Cardiac muscle cell (in vitro differentiated cells and primary cell): Measurements from ENCODE around the gene KDM7A. TPM values are rescaled to one million over a fixed set of nuclear protein-coding genes. Genes with fewer than 3 reads are reported as not detected.
A peak's percentile ranks its signal among the peaks of the same experiment; 100 is the strongest.

ENCODE experiments used
- DNase-seq, 2 donors: peaks; one replicate each; pipeline versions ENCODE4 v3.0.0 to v3.0.0-alpha.2; 2010 to 2017; ENCODE audit warnings: low read depth in 1 of 2, low spot score in 1 of 2
- H3K27ac ChIP-seq: fragments of 200-600 bp; sonication (generic); 2 replicates; pipeline ENCODE4 v1.5.1; 2016
- H3K27me3 ChIP-seq: fragments of 200-600 bp; sonication (generic); 2 replicates; pipeline ENCODE4 v1.6.0; 2016; ENCODE audit warnings: control low read depth
- H3K36me3 ChIP-seq: fragments of 200-600 bp; sonication (generic); 2 replicates; pipeline ENCODE4 v1.5.1; 2016; ENCODE audit warnings: control low read depth
- H3K4me1 ChIP-seq: fragments of 200-600 bp; sonication (generic); 2 replicates; pipeline ENCODE4 v1.8.1; 2017; ENCODE audit warnings: low read depth, mild to moderate bottlenecking, mixed run types
- H3K4me3 ChIP-seq: fragments of 200-600 bp; sonication (generic); 2 replicates; pipeline ENCODE4 v1.5.1; 2016; ENCODE audit warnings: mild to moderate bottlenecking
- H3K9me3 ChIP-seq: fragments of 200-600 bp; sonication (generic); 2 replicates; pipeline ENCODE4 v1.5.1; 2017; ENCODE audit warnings: low read depth, mild to moderate bottlenecking, control low read depth
- CTCF ChIP-seq: IDR thresholded peaks from 2 replicates; pipeline ENCODE4 v1.5.1; 2012; ENCODE audit warnings: low read depth, mild to moderate bottlenecking, low read length
- polyA plus RNA-seq: library from polyadenylated mRNA; unstranded; fragments of >200 nt; fragmentation: Nextera tagmentation; extraction: Ambion mirVana; gene quantifications from 2 replicates; pipeline ENCODE4 v1.2.1, GENCODE V29; 2016
- total RNA-seq: library from RNA; depleted of rRNA; stranded (reverse); fragments of >200 nt; gene quantifications from 2 replicates; pipeline ENCODE4 v1.2.3, GENCODE V29; 2016

Gene KDM7A
- total RNA-seq (7.5 and 7.8 TPM in 2 replicates), polyA plus RNA-seq (1.9 and 3.0 TPM in 2 replicates)

GRCh38 chr7:140176811-140177702 is at the start of gene KDM7A:
TSS of gene KDM7A (minus strand) at chr7:140176983. CDS start at chr7:140176937, 46 bp downstream.
- TF ChIP-seq CTCF, result no peak
- Histone ChIP-seq H3K4me3 (peak within 1 kb of the TSS; percentile 94), H3K4me1 (peaks cover 5% of the 10 kb centered on the region), H3K9me3 (no peaks in the 10 kb centered on the region), H3K36me3 (no peaks in the 10 kb centered on the region), H3K27ac (peak within 1 kb of the TSS; percentile 98), H3K27me3 (peaks cover 6% of the 10 kb centered on the region)
- peak; percentile 96 to 97 for DNase-seq

GRCh38 chr7:140225562-140226249 is 48.9 kb upstream of the KDM7A start:
- H3K9me3 ChIP-seq, result no peaks in the 10 kb centered on the region
- no peak for TF ChIP-seq CTCF
- no peak overlapping the region for H3K4me3 ChIP-seq
- H3K27ac ChIP-seq, result no peak overlapping the region
- H3K27me3 ChIP-seq, result peaks cover 6% of the 10 kb centered on the region
- DNase-seq, result peak in 1 of 2 donors; percentile 31
- H3K4me1 ChIP-seq, result peaks cover 4% of the 10 kb centered on the region
- H3K36me3 ChIP-seq, result no peaks in the 10 kb centered on the region

- Histone ChIP-seq H3K27ac (no peak overlapping the region), H3K4me3 (no peak overlapping the region), H3K27me3 (no peaks in the 10 kb centered on the region), H3K9me3 (no peaks in the 10 kb centered on the region), H3K4me1 (peaks cover 4% of the 10 kb centered on the region), H3K36me3 (no peaks in the 10 kb centered on the region)
- no peak for DNase-seq
- TF ChIP-seq CTCF, result no peak
Observed at GRCh38 chr7:140223515-140224221, 46.9 kb upstream of the KDM7A start.

GRCh38 chr7:140222814-140223213 is 46.0 kb upstream of the KDM7A start:
- Histone ChIP-seq H3K27me3 (no peaks in the 10 kb centered on the region), H3K9me3 (no peaks in the 10 kb centered on the region), H3K36me3 (no peaks in the 10 kb centered on the region), H3K27ac (no peak overlapping the region), H3K4me3 (no peak overlapping the region), H3K4me1 (peaks cover 4% of the 10 kb centered on the region)
- DNase-seq, result no peak
- TF ChIP-seq CTCF, result no peak
